CD8-positive, alpha-beta memory T cell (primary cell): ENCODE results near the gene TSSK2. TPM values are rescaled to one million over a fixed set of nuclear protein-coding genes. Genes with fewer than 3 reads are reported as not detected.
A peak's percentile ranks its signal among the peaks of the same experiment; 100 is the strongest.
"Not testable (repeated sequence)": the region's sequence is repeated elsewhere in the genome, so short reads cannot be mapped to it uniquely, and the experiment has no call there.

Experiments
- CTCF ChIA-PET: fragments of 350-600 bp; sonication (Branson Sonifier 250); formaldehyde crosslinking; loops from one replicate; lab custom pipeline; 2021; ENCODE audit warnings: antibody characterized with exemption; lab: Charles Lee
- POLR2A ChIA-PET: fragments of 350-600 bp; sonication (Branson Sonifier 250); formaldehyde crosslinking; loops from one replicate; lab custom pipeline; 2021; ENCODE audit warnings: antibody characterized with exemption; lab: Charles Lee
- DNase-seq, 5 donors: peaks; one replicate each; pipeline versions ENCODE4 v3.0.0 to v3.0.0-alpha.2; 2020 to 2022; ENCODE audit warnings: mixed read lengths in 1 of 5
- H3K27ac ChIP-seq: one replicate; pipeline ENCODE4 v1.7.0; 2013; ENCODE audit warnings: low read depth, mild to moderate bottlenecking, low read length, moderate library complexity
- H3K27me3 ChIP-seq: 2 replicates; pipeline ENCODE4 v1.7.0; 2013; ENCODE audit warnings: low read length, mild to moderate bottlenecking; ENCODE audit not compliant: insufficient read depth, poor library complexity, severe bottlenecking
- H3K36me3 ChIP-seq: 2 replicates; pipeline ENCODE4 v1.7.0; 2013; ENCODE audit warnings: mild to moderate bottlenecking, low read length, moderate library complexity; ENCODE audit not compliant: insufficient read depth
- H3K4me1 ChIP-seq: 2 replicates; pipeline ENCODE4 v1.7.0; 2013; ENCODE audit warnings: mild to moderate bottlenecking, low read length, moderate library complexity; ENCODE audit not compliant: insufficient read depth
- H3K4me3 ChIP-seq: 2 replicates; pipeline ENCODE4 v1.7.0; 2013; ENCODE audit warnings: mild to moderate bottlenecking, low read length
- H3K9me3 ChIP-seq: 2 replicates; pipeline ENCODE4 v1.7.0; 2013; ENCODE audit warnings: mild to moderate bottlenecking, low read length
- H3K27ac Mint-ChIP-seq, 8 donors: one replicate each; pipeline ENCODE4 v1.8.0; 2020 to 2021; ENCODE audit warnings: mixed read lengths in 8 of 8, mild to moderate bottlenecking in 6 of 8, inconsistent platforms in 3 of 8, moderate library complexity in 3 of 8
- H3K27me3 Mint-ChIP-seq, 2 donors: one replicate each; pipeline ENCODE4 v1.8.0; 2020 to 2021; ENCODE audit warnings: mixed read lengths in 2 of 2, mild to moderate bottlenecking in 1 of 2, moderate library complexity in 1 of 2
- H3K36me3 Mint-ChIP-seq, 3 donors: one replicate each; pipeline ENCODE4 v1.8.0; 2020 to 2021; ENCODE audit warnings: mixed read lengths in 3 of 3, inconsistent platforms in 1 of 3, mild to moderate bottlenecking in 1 of 3
- H3K4me1 Mint-ChIP-seq, 3 donors: one replicate each; pipeline ENCODE4 v1.8.0; 2020 to 2021; ENCODE audit warnings: mixed read lengths in 3 of 3, inconsistent platforms in 1 of 3, mild to moderate bottlenecking in 1 of 3
- H3K4me3 Mint-ChIP-seq, 7 donors: one replicate each; pipeline ENCODE4 v1.8.0; 2020 to 2021; ENCODE audit warnings: mixed read lengths in 7 of 7, mild to moderate bottlenecking in 6 of 7, moderate library complexity in 4 of 7, inconsistent platforms in 2 of 7
- H3K9me3 Mint-ChIP-seq, 5 donors: one replicate each; pipeline ENCODE4 v1.8.0; 2020 to 2022; ENCODE audit warnings: mixed read lengths in 5 of 5, mild to moderate bottlenecking in 3 of 5, moderate library complexity in 2 of 5, inconsistent platforms in 1 of 5
- polyA plus RNA-seq: library from polyadenylated mRNA; unstranded; fragments of 300-500 nt; fragmentation: Illumina TruSeq; gene quantifications from one replicate; pipeline ENCODE4 v1.2.3, GENCODE V29; 2021
- total RNA-seq, 2 experiments: library from RNA; stranded (reverse); gene quantifications; one replicate each; pipeline ENCODE4 v1.2.3, GENCODE V29; 2021

Gene TSSK2
- total RNA-seq = not detected
- not detected for polyA plus RNA-seq

DNA sequence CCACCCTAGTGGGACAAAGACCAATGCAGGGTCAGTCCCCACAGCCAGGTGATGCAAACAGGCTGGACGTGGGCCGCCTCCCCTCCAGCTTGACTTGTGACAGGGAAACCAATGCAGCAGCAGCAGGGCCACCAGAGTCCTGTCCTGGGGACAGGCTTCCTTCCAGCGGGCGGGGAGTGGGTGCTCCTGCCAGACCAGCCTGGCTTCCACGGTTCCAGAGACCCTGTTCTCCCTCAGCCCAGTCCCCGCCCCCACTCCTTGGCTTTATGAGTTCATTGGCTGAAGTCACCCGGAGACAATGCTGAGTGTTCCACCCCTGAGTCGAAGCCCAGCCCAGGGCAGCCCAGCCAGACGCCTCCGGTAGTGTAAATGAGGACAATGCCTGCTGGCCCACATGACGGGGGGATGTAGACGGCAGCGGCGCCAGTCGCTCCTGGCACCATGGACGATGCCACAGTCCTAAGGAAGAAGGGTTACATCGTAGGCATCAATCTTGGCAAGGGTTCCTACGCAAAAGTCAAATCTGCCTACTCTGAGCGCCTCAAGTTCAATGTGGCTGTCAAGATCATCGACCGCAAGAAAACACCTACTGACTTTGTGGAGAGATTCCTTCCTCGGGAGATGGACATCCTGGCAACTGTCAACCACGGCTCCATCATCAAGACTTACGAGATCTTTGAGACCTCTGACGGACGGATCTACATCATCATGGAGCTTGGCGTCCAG, at the start of gene TSSK2:
TSS of gene TSSK2 (plus strand) at position 350 of the 726 bp plus-strand sequence. CDS start at position 442, 92 bp downstream.
- DNase-seq = no peak
- CTCF ChIA-PET = no interaction called here
- POLR2A ChIA-PET = no interaction called here
- no peaks in the 10 kb centered on the region for H3K9me3 Mint-ChIP-seq
- Histone ChIP-seq H3K27ac (no peak within 1 kb of the TSS), H3K36me3 (peaks cover 20% of the 10 kb centered on the region), H3K27me3 (no peaks in the 10 kb centered on the region), H3K4me3 (no peak within 1 kb of the TSS), H3K9me3 (no peaks in the 10 kb centered on the region), H3K4me1 (no peaks in the 10 kb centered on the region)
- peaks cover 0 to 4% (median 2%) of the 10 kb centered on the region in 3 donors for H3K4me1 Mint-ChIP-seq
- peaks cover 4 to 48% (median 4%) of the 10 kb centered on the region in 3 donors for H3K36me3 Mint-ChIP-seq
- H3K27me3 Mint-ChIP-seq = no peaks in the 10 kb centered on the region
- no peak within 1 kb of the TSS for H3K4me3 Mint-ChIP-seq
- peak within 1 kb of the TSS in 1 of 8 donors; percentile 80 for H3K27ac Mint-ChIP-seq

GRCh38 chr22:19081351-19081750, 49.8 kb upstream of the TSSK2 start:
- H3K27ac ChIP-seq = no peak overlapping the region

DNA sequence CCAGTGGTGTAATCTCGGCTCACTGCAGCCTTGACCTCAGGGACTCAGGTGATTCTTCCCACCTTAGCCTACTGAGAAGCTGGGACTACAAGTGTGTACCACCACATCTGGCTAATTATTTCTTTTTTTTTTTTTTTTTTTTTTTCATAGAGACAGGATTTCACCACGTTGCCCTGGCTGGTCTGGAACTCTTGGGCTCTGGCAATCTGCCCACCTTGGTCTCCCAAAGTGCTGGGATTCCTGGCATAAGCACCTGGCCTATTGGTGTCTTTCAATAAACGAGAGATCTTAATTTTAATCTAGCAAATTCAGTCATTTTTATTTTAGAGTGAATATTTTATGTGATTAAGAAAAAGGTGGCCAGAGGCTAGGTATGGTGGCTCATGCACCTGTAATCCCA, 49.0 kb upstream of the TSSK2 start:
- H3K27ac Mint-ChIP-seq = no peak overlapping the region
- peaks cover 4 to 63% (median 13%) of the 10 kb centered on the region in 3 donors for H3K36me3 Mint-ChIP-seq
- H3K27me3 ChIP-seq = no peaks in the 10 kb centered on the region
- H3K9me3 ChIP-seq = no peaks in the 10 kb centered on the region
- no peaks in the 10 kb centered on the region for H3K9me3 Mint-ChIP-seq
- H3K27ac ChIP-seq = no peak overlapping the region
- no peaks in the 10 kb centered on the region for H3K27me3 Mint-ChIP-seq
- ChIA-PET POLR2A (no interaction called here), CTCF (no interaction called here)
- peaks cover 19% of the 10 kb centered on the region for H3K36me3 ChIP-seq
- H3K4me1 Mint-ChIP-seq = peaks cover 18 to 26% (median 24%) of the 10 kb centered on the region in 3 donors
- H3K4me1 ChIP-seq = peaks cover 4% of the 10 kb centered on the region
- no peak for DNase-seq
- H3K4me3 ChIP-seq = no peak overlapping the region
- H3K4me3 Mint-ChIP-seq = no peak overlapping the region

More at GRCh38 chr22:19081351-19081750, 49.8 kb upstream of the TSSK2 start:
- CTCF ChIA-PET = no interaction called here
- H3K4me1 Mint-ChIP-seq = peaks cover 14 to 21% (median 19%) of the 10 kb centered on the region in 3 donors
- Histone ChIP-seq H3K4me3 (no peak overlapping the region), H3K36me3 (peaks cover 14% of the 10 kb centered on the region), H3K4me1 (peaks cover under 1% of the 10 kb centered on the region), H3K27me3 (no peaks in the 10 kb centered on the region), H3K9me3 (no peaks in the 10 kb centered on the region)
- H3K9me3 Mint-ChIP-seq = no peaks in the 10 kb centered on the region
- H3K27me3 Mint-ChIP-seq = no peaks in the 10 kb centered on the region
- DNase-seq = no peak
- peaks cover 4 to 55% (median 13%) of the 10 kb centered on the region in 3 donors for H3K36me3 Mint-ChIP-seq
- no peak overlapping the region for H3K4me3 Mint-ChIP-seq
- POLR2A ChIA-PET = no interaction called here
- H3K27ac Mint-ChIP-seq = peak overlapping the region in 2 of 8 donors; percentile 9 to 65

DNA sequence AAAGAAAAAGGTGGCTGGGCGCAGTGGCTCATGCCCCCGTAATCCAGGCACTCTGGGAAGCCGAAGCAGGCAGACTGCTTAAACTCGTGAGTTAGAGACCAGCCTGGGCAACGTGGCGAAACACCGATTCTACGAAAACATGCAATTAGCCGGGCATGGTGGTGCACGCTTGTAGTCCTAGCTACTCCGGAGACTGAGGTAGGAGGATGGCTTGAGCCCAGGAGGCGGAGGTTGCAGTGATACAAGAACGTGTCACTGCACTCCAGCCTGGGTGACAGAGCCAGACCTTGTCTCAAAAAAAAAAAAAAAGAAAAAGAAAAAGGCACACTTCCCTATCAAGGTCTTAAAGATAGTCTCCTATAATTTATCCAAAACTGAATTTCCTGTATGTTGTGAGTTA, 48.3 kb upstream of the TSSK2 start:
- H3K36me3 Mint-ChIP-seq = peaks cover 4 to 67% (median 13%) of the 10 kb centered on the region in 3 donors
- no peaks in the 10 kb centered on the region for H3K27me3 Mint-ChIP-seq
- Histone ChIP-seq H3K27me3 (no peaks in the 10 kb centered on the region), H3K36me3 (peaks cover 19% of the 10 kb centered on the region), H3K4me3 (no peak overlapping the region), H3K9me3 (no peaks in the 10 kb centered on the region), H3K4me1 (peaks cover 4% of the 10 kb centered on the region), H3K27ac (no peak overlapping the region)
- ChIA-PET POLR2A (no interaction called here), CTCF (no interaction called here)
- no peaks in the 10 kb centered on the region for H3K9me3 Mint-ChIP-seq
- no peak for DNase-seq
- H3K4me1 Mint-ChIP-seq = peaks cover 18 to 27% (median 24%) of the 10 kb centered on the region in 3 donors
- peak overlapping the region in 1 of 8 donors; percentile 29 for H3K27ac Mint-ChIP-seq
- H3K4me3 Mint-ChIP-seq = no peak overlapping the region

DNA sequence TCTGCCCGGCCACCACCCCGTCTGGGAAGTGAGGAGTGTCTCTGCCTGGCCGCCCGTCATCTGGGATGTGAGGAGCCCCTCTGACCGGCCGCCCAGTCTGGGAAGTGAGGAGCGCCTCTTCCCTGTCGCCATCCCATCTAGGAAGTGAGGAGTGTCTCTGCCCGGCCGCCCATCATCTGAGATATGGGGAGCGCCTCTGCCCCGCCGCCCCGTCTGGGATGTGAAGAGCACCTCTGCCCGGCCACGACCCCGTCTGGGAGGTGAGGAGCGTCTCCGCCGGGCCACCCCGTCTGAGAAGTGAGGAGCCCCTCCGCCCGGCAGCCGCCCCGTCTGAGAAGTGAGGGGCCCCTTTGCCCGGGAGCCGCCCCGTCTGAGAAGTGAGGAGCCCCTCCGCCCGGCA, 47.0 kb upstream of the TSSK2 start:
- DNase-seq, POLR2A ChIA-PET, H3K27ac ChIP-seq, H3K4me1 ChIP-seq, H3K9me3 ChIP-seq, H3K9me3 Mint-ChIP-seq, H3K27me3 ChIP-seq, CTCF ChIA-PET, H3K4me3 ChIP-seq, H3K27me3 Mint-ChIP-seq, H3K4me3 Mint-ChIP-seq, H3K27ac Mint-ChIP-seq: not testable (repeated sequence)
- peaks cover 19% of the 10 kb centered on the region for H3K36me3 ChIP-seq
- peaks cover 21 to 32% (median 30%) of the 10 kb centered on the region in 3 donors for H3K4me1 Mint-ChIP-seq
- peaks cover 8 to 71% (median 17%) of the 10 kb centered on the region in 3 donors for H3K36me3 Mint-ChIP-seq

DNA sequence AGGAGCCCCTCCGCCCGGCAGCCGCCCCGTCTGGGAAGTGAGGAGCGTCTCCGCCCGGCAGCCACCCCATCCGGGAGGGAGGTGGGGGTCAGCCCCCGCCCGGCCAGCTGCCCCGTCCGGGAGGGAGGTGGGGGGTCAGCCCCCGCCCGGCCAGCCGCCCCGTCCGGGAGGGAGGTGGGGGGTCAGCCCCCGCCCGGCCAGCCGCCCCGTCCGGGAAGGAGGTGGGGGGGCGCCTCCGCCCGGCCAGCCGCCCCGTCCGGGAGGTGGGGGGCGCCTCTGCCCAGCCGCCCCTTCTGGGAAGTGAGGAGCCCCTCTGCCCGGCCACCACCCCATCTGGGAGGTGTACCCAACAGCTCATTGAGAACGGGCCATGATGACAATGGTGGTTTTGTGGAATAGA, 46.5 kb upstream of the TSSK2 start:
- H3K4me3 Mint-ChIP-seq, H3K27ac ChIP-seq, H3K9me3 ChIP-seq, H3K27ac Mint-ChIP-seq, H3K27me3 Mint-ChIP-seq, H3K9me3 Mint-ChIP-seq, H3K4me3 ChIP-seq, DNase-seq, H3K27me3 ChIP-seq, CTCF ChIA-PET, POLR2A ChIA-PET, H3K4me1 ChIP-seq: not testable (repeated sequence)
- Mint-ChIP-seq H3K4me1 (peaks cover 21 to 35% (median 31%) of the 10 kb centered on the region in 3 donors), H3K36me3 (peaks cover 8 to 71% (median 17%) of the 10 kb centered on the region in 3 donors)
- H3K36me3 ChIP-seq = peaks cover 19% of the 10 kb centered on the region

- ChIA-PET CTCF (no interaction called here), POLR2A (interaction anchor here (0.7 kb wide), 1 partner anchor 766 kb away, joined by 4 read pairs; no protein-coding TSS in a partner anchor)
- Histone ChIP-seq H3K27ac (no peak overlapping the region), H3K4me3 (no peak overlapping the region), H3K4me1 (peaks cover 4% of the 10 kb centered on the region), H3K27me3 (no peaks in the 10 kb centered on the region), H3K9me3 (no peaks in the 10 kb centered on the region), H3K36me3 (peaks cover 19% of the 10 kb centered on the region)
- Mint-ChIP-seq H3K9me3 (no peaks in the 10 kb centered on the region), H3K27me3 (no peaks in the 10 kb centered on the region), H3K4me3 (no peak overlapping the region), H3K27ac (peak overlapping the region in 1 of 8 donors; percentile 77), H3K36me3 (peaks cover 8 to 65% (median 17%) of the 10 kb centered on the region in 3 donors), H3K4me1 (peaks cover 21 to 41% (median 31%) of the 10 kb centered on the region in 3 donors)
- no peak for DNase-seq
Measured at GRCh38 chr22:19085233-19085718, 45.8 kb upstream of the TSSK2 start.

DNA sequence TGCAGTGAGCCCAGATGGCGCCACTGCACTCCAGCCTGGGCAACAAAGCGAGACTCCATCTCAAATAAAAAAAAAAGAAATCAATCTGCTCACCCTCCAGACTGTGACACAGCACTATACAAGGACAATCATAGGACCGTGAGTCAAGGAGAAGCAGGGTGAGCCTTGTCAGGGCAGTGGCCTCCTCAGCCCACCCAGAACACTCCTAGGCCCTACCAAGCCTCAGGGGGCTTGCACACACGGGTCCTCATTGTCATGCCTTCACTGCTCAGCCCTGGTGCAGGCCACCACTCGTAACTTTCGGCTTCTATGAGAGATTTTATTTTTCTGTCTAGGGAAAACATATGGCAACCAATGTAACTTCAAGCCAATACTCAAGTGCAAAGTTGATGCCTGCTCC, 44.7 kb upstream of the TSSK2 start:
- H3K27ac ChIP-seq = no peak overlapping the region
- CTCF ChIA-PET = no interaction called here

More for the DNA sequence above, 44.7 kb upstream of the TSSK2 start:
- Mint-ChIP-seq H3K27me3 (no peaks in the 10 kb centered on the region), H3K27ac (peak overlapping the region in 2 of 8 donors; percentile 8 to 25), H3K4me3 (no peak overlapping the region), H3K36me3 (peaks cover 8 to 55% (median 19%) of the 10 kb centered on the region in 3 donors), H3K4me1 (peaks cover 25 to 45% (median 26%) of the 10 kb centered on the region in 3 donors), H3K9me3 (no peaks in the 10 kb centered on the region)
- H3K36me3 ChIP-seq = peaks cover 16% of the 10 kb centered on the region
- no peaks in the 10 kb centered on the region for H3K27me3 ChIP-seq
- H3K4me3 ChIP-seq = no peak overlapping the region
- H3K4me1 ChIP-seq = peaks cover 4% of the 10 kb centered on the region
- POLR2A ChIA-PET = no interaction called here
- no peak for DNase-seq
- no peaks in the 10 kb centered on the region for H3K9me3 ChIP-seq
